GM12878 (cell line): Measurements from ENCODE around the gene MACROD2. TPM values are rescaled to one million over a fixed set of nuclear protein-coding genes. Genes with fewer than 3 reads are reported as not detected.
A peak's percentile ranks its signal among the peaks of the same experiment; 100 is the strongest.

Experiments
- ATAC-seq: fragments of 200-7000 bp; cut with Tn5 transposase; 3 replicates; pipeline ENCODE4 v1.9.1; 2020; ENCODE audit warnings: mild to moderate bottlenecking, moderate library complexity
- BruUV-seq: library from RNA; stranded (reverse); fragments of 400-500 nt; replicated peaks from 2 replicates; lab custom pipeline; 2021; lab: Mats Ljungman, UMichigan
- CTCF ChIA-PET: fragments of 300-600 bp; sonication (Branson Sonifier 250); formaldehyde crosslinking; extraction: SDS; loops from one replicate; lab custom pipeline; 2021; ENCODE audit warnings: inconsistent platforms; lab: Yijun Ruan, JAX
- POLR2A ChIA-PET: fragments of 350-600 bp; formaldehyde crosslinking; extraction: SDS; loops from one replicate; lab custom pipeline; 2021; ENCODE audit warnings: inconsistent platforms; lab: Charles Lee
- RAD21 ChIA-PET: fragments of 300-600 bp; sonication (Branson Sonifier 250); formaldehyde crosslinking; loops from one replicate; lab custom pipeline; 2023; ENCODE audit warnings: antibody characterized with exemption; ENCODE audit not compliant: unreplicated experiment; lab: Charles Lee
- SMC1A ChIA-PET: fragments of 300-600 bp; sonication (Branson Sonifier 250); formaldehyde crosslinking; loops from one replicate; lab custom pipeline; 2023; ENCODE audit not compliant: unreplicated experiment, uncharacterized antibody; lab: Charles Lee
- DNase-seq: peaks from one replicate; pipeline ENCODE4 v3.0.0-alpha.2; 2011; ENCODE audit warnings: low read depth, low spot score
- FAIRE-seq: peaks from 3 replicates; lab custom pipeline; 2011; peaks lifted over from hg19 to GRCh38; lab: Jason Lieb, UNC
- H2AFZ ChIP-seq: 2 replicates; pipeline ENCODE4 v1.6.0; 2011; ENCODE audit warnings: low read depth, low read length, control low read depth; ENCODE audit not compliant: control insufficient read depth
- H3K27ac ChIP-seq: 2 replicates; pipeline ENCODE4 v1.5.1; 2011; ENCODE audit warnings: control low read depth; ENCODE audit not compliant: control insufficient read depth, insufficient read depth
- H3K27me3 ChIP-seq, 2 experiments: replicated peaks in 1 of 2; 2 replicates each; pipeline versions ENCODE4 v1.6.0 to v1.6.1; 2011; ENCODE audit warnings: low read length in 1 of 2; ENCODE audit not compliant: control insufficient read depth in 2 of 2, insufficient read depth in 2 of 2
- H3K36me3 ChIP-seq, 2 experiments: 2 replicates each; pipeline ENCODE4 v1.5.1; 2011; ENCODE audit warnings: low read length in 1 of 2; ENCODE audit not compliant: control insufficient read depth in 2 of 2, insufficient read depth in 2 of 2
- H3K4me1 ChIP-seq: 2 replicates; pipeline ENCODE4 v1.6.1; 2011; ENCODE audit warnings: mild to moderate bottlenecking, low read length, moderate library complexity, mixed read lengths; ENCODE audit not compliant: control insufficient read depth, insufficient read depth
- H3K4me2 ChIP-seq: 2 replicates; pipeline ENCODE4 v1.6.0; 2011; ENCODE audit warnings: control low read depth; ENCODE audit not compliant: control insufficient read depth, insufficient read depth
- H3K4me3 ChIP-seq: fragments of 200-600 bp; sonication (generic); 2 replicates; pipeline ENCODE4 v1.5.1; 2016
- H3K79me2 ChIP-seq: 2 replicates; pipeline ENCODE4 v1.6.0; 2011; ENCODE audit warnings: low read length; ENCODE audit not compliant: control insufficient read depth, insufficient read depth
- H3K9ac ChIP-seq: 2 replicates; pipeline ENCODE4 v1.8.0; 2011; ENCODE audit warnings: low read length, control low read depth, mixed read lengths; ENCODE audit not compliant: control insufficient read depth, insufficient read depth
- H3K9me3 ChIP-seq: replicated peaks from 3 replicates; pipeline ENCODE4 v1.5.1; 2011; ENCODE audit warnings: mild to moderate bottlenecking, low read length; ENCODE audit not compliant: control insufficient read depth, insufficient read depth
- H4K20me1 ChIP-seq: 2 replicates; pipeline ENCODE4 v1.6.0; 2011; ENCODE audit not compliant: control insufficient read depth, insufficient read depth
- NBN ChIP-seq: fragments of 450-650 bp; IDR thresholded peaks from 2 replicates; pipeline ENCODE4 v1.6.1; 2016
- RAD21 ChIP-seq: IDR thresholded peaks from 2 replicates; pipeline ENCODE4 v1.6.1; 2011; ENCODE audit warnings: mild to moderate bottlenecking, low read depth, low read length, moderate library complexity; ENCODE audit not compliant: insufficient read depth
- TCF3 ChIP-seq: IDR thresholded peaks from 2 replicates; pipeline ENCODE4 v1.6.1; 2012; ENCODE audit warnings: low read depth, mild to moderate bottlenecking, low read length, borderline replicate concordance; ENCODE audit not compliant: insufficient read depth
- TCF7 ChIP-seq: IDR thresholded peaks from 2 replicates; pipeline ENCODE4 v1.6.1; 2014; ENCODE audit warnings: antibody characterized with exemption, borderline replicate concordance
- ZNF24 ChIP-seq: fragments of 450-650 bp; IDR thresholded peaks from 2 replicates; pipeline ENCODE4 v1.6.1; 2017; ENCODE audit warnings: antibody characterized with exemption, mild to moderate bottlenecking
- WGBS: methylation state at CpG from one replicate; pipeline ENCODE4 v1.1.6; 2016; ENCODE audit warnings: low lambda C conversion rate; ENCODE audit not compliant: insufficient replicate concordance, insufficient coverage; ENCODE audit errors: missing lambda C conversion rate; 5-methylcytosine and 5-hydroxymethylcytosine counted together
- in situ Hi-C: fragments of 300-500 bp; cut with MboI; formaldehyde crosslinking; loops from 9 replicates; pipeline ENCODE4 v1.14.3; 2018; ENCODE audit warnings: mixed read lengths
- intact Hi-C: fragments of 100-400 bp; cut with micrococcal nuclease; formaldehyde crosslinking; loops from one replicate; pipeline ENCODE4 v1.14.2; 2022; ENCODE audit not compliant: unreplicated experiment
- polyA plus RNA-seq, 11 experiments: library from polyadenylated mRNA; depleted of rRNA in 4 of 11; unstranded in 6 of 11; stranded (reverse) in 5 of 11; fragments of >200 nt; fragmentation: Nextera tagmentation in 4 of 11; fragmentation: Illumina TruSeq in 1 of 11; extraction: Ambion mirVana in 4 of 11; extraction: Trizol in 1 of 11; gene quantifications; 1 replicate in 1 of 11; 2 replicates in 10 of 11; pipeline versions ENCODE4 v1.2.1 to v1.2.3, GENCODE V29; 2011 to 2016; ENCODE audit warnings: inconsistent platforms in 2 of 11, missing spikeins in 2 of 11, low read depth in 1 of 11
- total RNA-seq, 4 experiments: library from RNA; depleted of rRNA in 3 of 4; stranded (reverse); fragments of >200 nt in 3 of 4; fragmentation: Illumina TruSeq in 1 of 4; extraction: Trizol in 1 of 4; gene quantifications; 2 replicates each; pipeline versions ENCODE4 v1.2.1 to v1.2.3, GENCODE V29; 2013 to 2021
- TF ChIP-seq, protein P1 (sequence below): fragments of 450-650 bp; IDR thresholded peaks from 2 replicates; pipeline ENCODE4 v1.6.1; 2017; ENCODE audit warnings: mild to moderate bottlenecking, low read depth, inconsistent platforms; ENCODE audit not compliant: poor library complexity, severe bottlenecking

The MACROD2 gene
- total and polyA plus RNA-seq, 10 of the 15 experiments (the other 5 are each of a cell fraction or from before 2014, with no cell fraction given) = 1.1 to 21.5 (median 2.2) TPM

DNA sequence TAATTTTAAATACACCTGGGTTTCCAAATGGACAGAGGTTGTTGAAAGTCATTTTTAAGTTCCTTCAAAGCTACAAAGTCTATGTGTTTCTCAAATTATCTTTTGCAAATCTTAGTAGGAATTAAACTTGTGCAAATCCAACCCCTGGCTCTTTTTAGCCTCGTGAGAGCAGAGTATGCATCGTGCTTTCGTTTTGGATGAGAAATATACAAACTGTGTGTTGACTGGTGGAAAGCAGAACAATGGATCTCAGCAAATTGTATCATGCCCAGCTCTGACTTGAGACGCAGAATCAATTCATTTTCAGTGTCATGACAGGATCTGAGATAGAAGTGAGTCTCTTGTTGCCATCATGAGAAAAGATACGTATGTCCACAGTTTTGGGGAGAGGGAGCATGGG, 884.5 kb downstream of the MACROD2 start:
- SMC1A ChIA-PET = interaction anchor here (1.1 to 1.2 kb wide), 2 partner anchors 9 to 19 kb away, joined by 3 read pairs; no protein-coding TSS in a partner anchor
- Histone ChIP-seq H3K4me1 (no peaks in the 10 kb centered on the region), H3K9me3 (no peaks in the 10 kb centered on the region; the same call in 2 of the 3 replicates), H3K36me3 (no peaks in the 10 kb centered on the region), H3K4me2 (no peak overlapping the region), H3K9ac (no peak overlapping the region)
- POLR2A ChIA-PET = no interaction called here
- 59% methylated on average over 5 of the region's 5 CpGs for WGBS
- peak; percentile 19 for ATAC-seq
- CTCF ChIA-PET = interaction anchor here (1.2 kb wide), 1 partner anchor 42 kb away, joined by 3 read pairs; no protein-coding TSS in a partner anchor
- no TSS peak for BruUV-seq
- in situ Hi-C loops = no loop called here
- no peak for DNase-seq
- 0 out of 2 replicates have a peak, but pooled peaks have one; percentile 1 for TF ChIP-seq ZNF24
- TF ChIP-seq RAD21 = no peak
- TF ChIP-seq, all 136 proteins: peak for 1
- Histone ChIP-seq H3K27me3 (no peaks in the 10 kb centered on the region), H2AFZ (no peak overlapping the region), H3K27ac (no peak overlapping the region), H3K4me3 (no peak overlapping the region), H3K79me2 (no peaks in the 10 kb centered on the region), H4K20me1 (no peaks in the 10 kb centered on the region)
- intact Hi-C loops = loop anchor here (2.0 kb wide), 1 partner anchor 49 kb away; no protein-coding TSS in a partner anchor
- RAD21 ChIA-PET = no interaction called here
- no peak for FAIRE-seq

DNA sequence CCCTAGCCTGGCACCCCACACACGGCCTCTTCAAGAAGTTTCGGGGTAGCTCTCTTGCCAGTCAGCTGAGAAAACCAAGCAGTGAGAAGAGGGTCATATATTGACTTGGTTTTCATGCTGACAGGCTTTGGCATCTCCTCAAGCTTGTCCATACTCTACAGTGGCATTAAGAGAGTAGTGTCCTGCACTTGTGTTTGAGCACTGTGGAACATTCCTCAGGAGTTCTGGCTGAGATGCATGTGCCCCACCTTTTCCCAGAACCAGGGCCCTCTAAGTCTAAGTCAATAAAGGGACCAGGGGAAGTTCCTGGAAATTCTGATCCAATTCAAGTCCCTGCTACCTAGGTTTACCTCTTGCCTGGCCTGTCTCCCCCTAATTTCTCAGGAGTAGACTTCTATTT, 886.2 kb downstream of the MACROD2 start:
- Histone ChIP-seq H2AFZ (no peak overlapping the region), H3K36me3 (no peaks in the 10 kb centered on the region), H3K4me3 (no peak overlapping the region), H3K27ac (no peak overlapping the region), H3K4me2 (no peak overlapping the region), H3K79me2 (no peaks in the 10 kb centered on the region), H3K27me3 (no peaks in the 10 kb centered on the region), H3K9ac (no peak overlapping the region), H3K9me3 (no peaks in the 10 kb centered on the region; the same call in 2 of the 3 replicates), H4K20me1 (no peaks in the 10 kb centered on the region), H3K4me1 (no peaks in the 10 kb centered on the region)
- ATAC-seq (no peak), DNase-seq (no peak), FAIRE-seq (no peak)
- ChIA-PET RAD21 (no interaction called here), POLR2A (no interaction called here), SMC1A (interaction anchor here (1.0 to 1.5 kb wide), 3 partner anchors 16 to 49 kb away, joined by 3 to 4 read pairs (median 3); no protein-coding TSS in a partner anchor), CTCF (no interaction called here)
- BruUV-seq = no TSS peak
- intact Hi-C loops (no loop called here), in situ Hi-C loops (no loop called here)
- 27% methylated on average over 2 of the region's 2 CpGs for WGBS
- no peak for TF ChIP-seq NBN
- no peak for TF ChIP-seq TCF7
- TF ChIP-seq, protein P1, sequence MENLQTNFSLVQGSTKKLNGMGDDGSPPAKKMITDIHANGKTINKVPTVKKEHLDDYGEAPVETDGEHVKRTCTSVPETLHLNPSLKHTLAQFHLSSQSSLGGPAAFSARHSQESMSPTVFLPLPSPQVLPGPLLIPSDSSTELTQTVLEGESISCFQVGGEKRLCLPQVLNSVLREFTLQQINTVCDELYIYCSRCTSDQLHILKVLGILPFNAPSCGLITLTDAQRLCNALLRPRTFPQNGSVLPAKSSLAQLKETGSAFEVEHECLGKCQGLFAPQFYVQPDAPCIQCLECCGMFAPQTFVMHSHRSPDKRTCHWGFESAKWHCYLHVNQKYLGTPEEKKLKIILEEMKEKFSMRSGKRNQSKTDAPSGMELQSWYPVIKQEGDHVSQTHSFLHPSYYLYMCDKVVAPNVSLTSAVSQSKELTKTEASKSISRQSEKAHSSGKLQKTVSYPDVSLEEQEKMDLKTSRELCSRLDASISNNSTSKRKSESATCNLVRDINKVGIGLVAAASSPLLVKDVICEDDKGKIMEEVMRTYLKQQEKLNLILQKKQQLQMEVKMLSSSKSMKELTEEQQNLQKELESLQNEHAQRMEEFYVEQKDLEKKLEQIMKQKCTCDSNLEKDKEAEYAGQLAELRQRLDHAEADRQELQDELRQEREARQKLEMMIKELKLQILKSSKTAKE = no peak
- TF ChIP-seq TCF3 = no peak
- TF ChIP-seq, all 136 proteins: peak for 0
